ENCODE measurements around the gene SCMH1.
A peak's percentile ranks its signal among the peaks of the same experiment; 100 is the strongest.
"Not testable (repeated sequence)": the region's sequence is repeated elsewhere in the genome, so short reads cannot be mapped to it uniquely, and the experiment has no call there.

SCMH1 gene

GRCh38 chr1:41207053-41207452 lies 35.1 kb downstream of the SCMH1 start:
- not testable (repeated sequence) for DNase-seq

GRCh38 chr1:41200728-41201127 lies 41.4 kb downstream of the SCMH1 start:
- DNase-seq = no peak

DNA sequence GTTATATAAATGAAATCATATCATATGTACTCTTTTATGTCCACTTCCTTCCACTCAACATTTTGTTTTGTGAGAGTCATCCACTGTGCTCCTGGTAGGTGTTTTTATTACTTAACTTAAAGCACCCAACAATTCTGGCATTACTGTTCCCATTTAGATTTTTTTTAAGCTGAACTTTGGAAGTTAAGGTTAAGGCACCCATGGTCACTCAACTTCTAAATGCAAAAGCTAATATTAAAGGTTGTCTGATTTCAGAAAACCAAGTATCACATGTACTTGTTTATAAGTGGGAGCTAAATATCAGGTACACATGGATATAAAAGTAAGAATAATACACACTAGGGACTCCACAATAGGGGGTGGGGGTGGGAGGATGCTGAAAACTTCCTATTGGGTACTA lies 42.7 kb downstream of the SCMH1 start:
- DNase-seq = no peak

GRCh38 chr1:41192456-41193178 lies 49.5 kb downstream of the SCMH1 start:
- peak in 1 of 2 experiments; percentile 71 for DNase-seq

DNA sequence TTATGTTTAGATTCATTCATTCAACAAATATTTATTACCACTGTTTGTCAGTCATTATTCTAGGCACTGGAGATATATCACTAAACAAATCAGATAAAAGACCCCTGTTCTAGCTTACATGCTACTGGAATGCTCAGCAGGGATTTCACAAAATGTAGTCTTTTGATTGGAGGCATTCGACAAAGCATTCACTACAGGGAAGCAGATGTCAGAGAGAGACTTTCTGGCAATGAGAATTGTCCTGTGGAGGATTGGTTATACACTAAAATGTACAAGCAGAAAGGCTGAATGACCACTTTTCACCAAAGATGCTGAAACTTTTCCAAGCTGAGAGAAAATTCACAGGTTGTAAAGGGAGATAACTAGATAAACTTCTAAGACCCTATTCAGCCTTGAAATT lies 57.7 kb downstream of the SCMH1 start:
- DNase-seq = no peak

GRCh38 chr1:41178230-41178629 lies 63.9 kb downstream of the SCMH1 start:
- not testable (repeated sequence) for DNase-seq

- peak; percentile 3 to 51 for DNase-seq
Observed at GRCh38 chr1:41175546-41175945, 66.6 kb downstream of the SCMH1 start.

- no peak for DNase-seq
Observed at GRCh38 chr1:41174170-41174569, 67.9 kb downstream of the SCMH1 start.

- no peak for DNase-seq
Observed at GRCh38 chr1:41173651-41174050, 68.5 kb downstream of the SCMH1 start.

GRCh38 chr1:41171266-41171874 lies 70.7 kb downstream of the SCMH1 start:
- DNase-seq = no peak

DNA sequence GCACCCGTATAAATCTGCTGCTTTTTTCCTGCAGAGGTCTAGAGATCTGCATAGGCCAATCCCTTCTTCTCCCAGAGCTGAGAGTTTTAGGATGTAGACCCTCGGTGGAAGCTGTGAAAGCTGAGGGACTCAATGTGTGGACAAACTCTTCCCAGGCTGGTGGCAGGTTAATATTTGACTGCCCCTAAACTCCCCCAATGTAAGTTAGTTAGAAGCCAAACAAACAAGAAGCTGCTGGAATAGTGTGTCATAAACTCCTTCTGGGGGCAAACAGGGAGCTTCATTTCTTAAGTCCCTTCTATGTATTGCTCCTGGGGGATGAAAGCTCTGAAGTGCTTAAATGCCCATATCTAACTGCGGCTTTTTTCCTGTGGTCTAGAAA lies 72.3 kb downstream of the SCMH1 start:
- no peak for DNase-seq

- no peak for DNase-seq
Observed at GRCh38 chr1:41169066-41169798, 72.9 kb downstream of the SCMH1 start.

- DNase-seq = no peak
Observed at GRCh38 chr1:41167667-41168066, 74.4 kb downstream of the SCMH1 start.

GRCh38 chr1:41164727-41165126 lies 77.4 kb downstream of the SCMH1 start:
- no peak for DNase-seq

DNA sequence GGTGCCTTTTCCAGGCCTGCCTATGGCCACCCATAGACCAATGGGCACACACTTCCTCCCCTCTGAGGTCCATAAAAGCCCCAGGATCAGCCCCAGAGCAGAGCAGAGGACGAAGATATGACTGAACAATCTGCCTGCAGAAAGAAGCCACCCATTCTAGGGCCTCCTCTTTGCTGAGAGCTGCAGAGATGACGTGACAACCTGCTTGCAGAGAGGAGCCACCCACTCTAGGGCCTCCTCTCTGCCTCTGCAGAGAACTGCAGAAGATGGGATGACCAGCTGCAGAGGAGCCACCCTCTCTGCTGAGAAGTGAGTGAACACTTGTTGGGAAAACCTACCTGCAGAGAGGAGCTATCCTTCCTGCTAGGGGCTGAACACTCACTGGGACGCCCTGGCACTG lies 79.7 kb downstream of the SCMH1 start:
- no peak for DNase-seq

DNA sequence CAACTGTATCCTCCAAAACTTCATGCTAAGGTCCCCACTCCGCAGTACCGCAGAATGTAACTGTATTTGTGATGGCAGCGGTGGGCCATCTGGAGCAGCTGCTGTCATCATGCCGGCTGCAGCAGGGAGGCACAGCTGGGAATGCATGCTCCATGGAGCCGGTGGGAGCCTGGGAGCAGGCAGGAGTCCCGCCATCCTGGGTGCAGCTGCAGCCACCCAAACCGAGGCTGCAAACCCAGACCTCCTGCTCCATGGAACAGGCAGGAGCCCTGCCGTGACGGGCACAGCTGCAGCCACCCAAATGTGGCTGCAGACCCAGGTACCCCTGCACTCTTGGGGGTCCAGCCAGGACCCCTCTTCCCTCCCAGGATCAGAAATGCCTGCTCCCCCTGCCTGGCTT lies 80.3 kb downstream of the SCMH1 start:
- DNase-seq = no peak

GRCh38 chr1:41160498-41161110 lies 81.5 kb downstream of the SCMH1 start:
- DNase-seq = no peak

DNA sequence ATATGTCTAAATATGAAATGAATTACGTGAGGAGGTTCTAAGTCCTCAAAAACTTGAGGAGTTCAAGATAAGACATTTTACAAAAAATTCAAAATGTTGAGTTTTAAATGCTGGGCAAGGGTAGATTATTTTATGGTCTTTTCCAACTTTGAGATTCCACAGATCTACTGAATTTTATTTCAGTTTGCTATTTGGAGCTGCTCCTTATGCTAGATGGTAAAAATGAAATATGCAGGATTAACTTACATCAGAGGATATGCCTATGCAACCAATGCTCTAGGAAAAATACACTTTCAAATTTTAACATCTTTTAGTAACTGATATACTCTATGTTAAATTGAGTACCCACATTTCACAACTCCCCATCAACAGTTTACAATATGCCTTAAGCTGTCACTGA lies 83.1 kb downstream of the SCMH1 start:
- no peak for DNase-seq

DNA sequence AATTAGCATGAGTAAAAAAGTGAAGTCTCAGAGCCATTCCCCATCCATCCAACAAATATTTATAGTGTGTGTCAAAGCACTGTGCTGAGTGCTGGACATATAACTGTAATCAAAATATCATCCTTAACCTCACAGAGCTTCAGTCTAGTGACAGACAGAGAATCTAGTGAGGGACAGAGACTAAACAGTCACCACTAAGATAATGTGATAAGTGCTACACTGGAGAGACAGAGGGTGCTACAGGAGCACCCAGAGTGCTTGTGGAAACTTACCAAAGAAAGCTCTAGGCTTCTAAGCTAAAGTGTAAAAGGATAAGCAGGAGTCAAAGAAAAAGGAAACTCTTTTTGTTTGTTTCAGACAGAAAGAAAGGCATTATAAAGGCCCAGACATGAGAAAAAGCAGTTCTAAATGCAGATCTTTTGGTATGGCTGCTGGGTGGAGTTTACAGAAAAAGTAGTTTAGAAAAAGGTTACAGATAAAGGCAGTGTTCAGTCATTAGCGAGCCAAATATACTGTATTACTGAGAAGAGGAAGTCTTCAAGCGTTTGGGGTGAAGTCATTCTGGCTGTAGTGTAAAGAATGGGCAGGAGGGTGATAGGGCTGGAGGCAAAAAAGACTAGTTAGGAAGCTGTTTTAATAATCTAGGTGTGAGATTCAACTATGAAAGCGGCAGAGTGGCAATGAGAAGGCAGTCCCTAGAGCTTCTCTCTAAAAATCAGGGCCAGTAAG lies 83.8 kb downstream of the SCMH1 start:
- no peak for DNase-seq

DNA sequence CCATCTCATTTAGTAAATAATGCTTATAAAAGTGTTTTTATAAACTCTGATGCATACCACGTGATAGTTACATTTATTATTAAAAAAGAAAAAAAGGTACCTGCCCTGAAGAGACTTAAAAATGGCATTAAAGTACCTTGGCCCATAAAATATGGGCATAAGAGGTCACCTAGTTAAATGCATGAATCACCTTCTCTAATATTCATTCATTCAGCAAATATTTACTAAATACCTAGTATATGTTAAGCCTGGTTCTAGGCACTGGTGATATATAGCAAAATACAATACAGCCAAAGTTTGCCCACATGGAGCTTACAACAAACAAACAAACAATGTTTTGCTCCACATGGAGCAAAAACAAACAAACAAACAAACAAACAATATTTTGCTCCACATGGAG lies 87.0 kb downstream of the SCMH1 start:
- DNase-seq = no peak

GRCh38 chr1:41153750-41154274 lies 88.3 kb downstream of the SCMH1 start:
- DNase-seq = no peak

- DNase-seq = peak; percentile 37 to 77
Observed at GRCh38 chr1:41152622-41153044, 89.5 kb downstream of the SCMH1 start.

GRCh38 chr1:41151846-41152245 lies 90.3 kb downstream of the SCMH1 start:
- no peak for DNase-seq

All from NCI-H446 (cell line).